Heart left ventricle (tissue), 13 donors: Measurements from ENCODE around the gene CACNA1G.

Experiments
- POLR2A ChIP-seq, 2 donors: fragments of 450-650 bp; IDR thresholded peaks; one replicate each; pipeline ENCODE4 v1.6.1; 2017; ENCODE audit warnings: antibody characterized with exemption in 2 of 2, mild to moderate bottlenecking in 2 of 2, moderate library complexity in 2 of 2
- TF ChIP-seq, protein P1 (sequence below), 12 donors: fragments of 200-600 bp; sonication (generic) in 4 of 12; IDR thresholded peaks; one replicate each; pipeline versions ENCODE4 v1.5.0 to v1.8.0; 2018 to 2022; ENCODE audit warnings: antibody characterized with exemption in 12 of 12, mild to moderate bottlenecking in 5 of 12
- donor health status: ischemic (EF 13 %, LVEDD 7.1; RV severe dilation, severe dysfunction).
- donor health status: DM: no; HTN: yes; CAD: no.
- donor health status: DM: no; HTN: no; CAD: no.
- donor health status: ischemic (EF 25% LVEDD 6.9; RV normal size, moderate dysfunction).
- donor health status: ischemic (EF 25% LVEDD 5.7; RV mildly dilated, moderate dysfunction).
- donor health status: ischemic (EF 35%, LVEDD 5.7; RV mildly dilated, moderate dysfunction).
- donor health status: nonischemic (EF 11% LVEDD 7.7; RV severe dilation, severe dysfunction).
- donor health status: DM: yes; HTN: yes; CAD: no.
- donor health status: PGD.
- donor health status: ischemic (EF 29% LVEDD 5.4; RV normal size, mild dysfunction).
- donor health status: nonischemic (EF 23%, LVEDD 6.1; RV moderate dilation, normal function).

DNA sequence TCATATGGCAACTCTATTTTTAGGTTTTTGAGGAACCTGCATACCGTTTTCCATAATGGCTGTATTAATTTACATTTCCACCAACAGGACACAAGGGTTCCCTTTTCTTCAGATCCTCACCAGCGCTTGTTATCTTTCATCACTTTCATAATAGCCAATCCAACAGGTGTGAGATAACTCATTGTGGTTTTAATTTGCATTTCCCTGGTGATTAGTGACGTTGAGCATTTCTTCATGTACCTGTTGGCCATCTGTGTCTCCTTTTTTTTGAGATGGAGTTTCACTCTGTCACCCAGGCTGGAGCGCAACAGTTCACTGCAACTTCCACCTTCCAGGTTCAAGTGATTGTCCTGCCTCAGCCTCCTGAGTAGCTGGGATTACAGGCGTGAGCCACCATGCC is 38.0 kb downstream of the CACNA1G start:
- TF ChIP-seq POLR2A (IDR thresholded peaks at IDR 0.05), result no peak
- TF ChIP-seq, protein P1, sequence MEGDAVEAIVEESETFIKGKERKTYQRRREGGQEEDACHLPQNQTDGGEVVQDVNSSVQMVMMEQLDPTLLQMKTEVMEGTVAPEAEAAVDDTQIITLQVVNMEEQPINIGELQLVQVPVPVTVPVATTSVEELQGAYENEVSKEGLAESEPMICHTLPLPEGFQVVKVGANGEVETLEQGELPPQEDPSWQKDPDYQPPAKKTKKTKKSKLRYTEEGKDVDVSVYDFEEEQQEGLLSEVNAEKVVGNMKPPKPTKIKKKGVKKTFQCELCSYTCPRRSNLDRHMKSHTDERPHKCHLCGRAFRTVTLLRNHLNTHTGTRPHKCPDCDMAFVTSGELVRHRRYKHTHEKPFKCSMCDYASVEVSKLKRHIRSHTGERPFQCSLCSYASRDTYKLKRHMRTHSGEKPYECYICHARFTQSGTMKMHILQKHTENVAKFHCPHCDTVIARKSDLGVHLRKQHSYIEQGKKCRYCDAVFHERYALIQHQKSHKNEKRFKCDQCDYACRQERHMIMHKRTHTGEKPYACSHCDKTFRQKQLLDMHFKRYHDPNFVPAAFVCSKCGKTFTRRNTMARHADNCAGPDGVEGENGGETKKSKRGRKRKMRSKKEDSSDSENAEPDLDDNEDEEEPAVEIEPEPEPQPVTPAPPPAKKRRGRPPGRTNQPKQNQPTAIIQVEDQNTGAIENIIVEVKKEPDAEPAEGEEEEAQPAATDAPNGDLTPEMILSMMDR (IDR thresholded peaks at IDR 0.05), result no peak
